H1 (cell line): ENCODE measurements around the gene EFHB. TPM values are rescaled to one million over a fixed set of nuclear protein-coding genes. Genes with fewer than 3 reads are reported as not detected.

Source experiments
- ASH2L ChIP-seq: fragments of 200-600, 300-600 bp; sonication (generic); IDR thresholded peaks from one replicate; pipeline ENCODE4 v1.7.1; 2017; ENCODE audit warnings: low read length
- ATF3 ChIP-seq: IDR thresholded peaks from 2 replicates; pipeline ENCODE4 v1.6.1; 2011; ENCODE audit warnings: low read depth, mild to moderate bottlenecking, low read length; ENCODE audit not compliant: insufficient read depth
- CBX8 ChIP-seq: fragments of 300-800, 300-1000 bp; sonication (generic); IDR thresholded peaks from 2 replicates; pipeline ENCODE4 v1.7.1; 2016; ENCODE audit warnings: low read depth, low read length, borderline replicate concordance
- CREB1 ChIP-seq: IDR thresholded peaks from 2 replicates; pipeline ENCODE4 v1.6.1; 2012; ENCODE audit warnings: inconsistent platforms
- EGR1 ChIP-seq: IDR thresholded peaks from 2 replicates; pipeline ENCODE4 v1.6.1; 2011; ENCODE audit warnings: low read depth, low read length, borderline replicate concordance
- KDM1A ChIP-seq: fragments of 200-600, 300-600 bp; sonication (generic); IDR thresholded peaks from 2 replicates; pipeline ENCODE4 v1.7.1; 2016; ENCODE audit warnings: mild to moderate bottlenecking, low read length, borderline replicate concordance
- polyA plus RNA-seq, 7 experiments: library from polyadenylated mRNA; depleted of rRNA in 3 of 7; stranded (reverse) in 5 of 7; unstranded in 2 of 7; fragments of >200 nt in 5 of 7; fragments of 200-250 nt in 2 of 7; gene quantifications; 1 replicate in 5 of 7; 2 replicates in 1 of 7; 4 replicates in 1 of 7; pipeline versions ENCODE4 v1.2.1 to v1.2.3, GENCODE V29; 2011 to 2013; ENCODE audit warnings: missing spikeins in 2 of 7, mixed read lengths in 2 of 7
- total RNA-seq: library from RNA; stranded (reverse); fragmentation: NEBNext Ultra II Directional; extraction: Animal tissue kit (Norgen Biotek cat#: 25700); gene quantifications from 2 replicates; pipeline ENCODE4 v1.2.1, GENCODE V29; 2021

The EFHB gene
- total and polyA plus RNA-seq, 2 of the 8 experiments (the other 6 are each of a cell fraction or from before 2014, with no cell fraction given), result 0.12 to 1.3 TPM

GRCh38 chr3:19972054-19972453 is 38.0 kb upstream of the EFHB start (continued):
- no peak for TF ChIP-seq ASH2L
- TF ChIP-seq CREB1, result no peak
- TF ChIP-seq KDM1A, result no peak
- TF ChIP-seq ATF3, result no peak
- no peak for TF ChIP-seq EGR1
- no peak for TF ChIP-seq CBX8
